Measurements from ENCODE around the gene BBOF1.

DNA sequence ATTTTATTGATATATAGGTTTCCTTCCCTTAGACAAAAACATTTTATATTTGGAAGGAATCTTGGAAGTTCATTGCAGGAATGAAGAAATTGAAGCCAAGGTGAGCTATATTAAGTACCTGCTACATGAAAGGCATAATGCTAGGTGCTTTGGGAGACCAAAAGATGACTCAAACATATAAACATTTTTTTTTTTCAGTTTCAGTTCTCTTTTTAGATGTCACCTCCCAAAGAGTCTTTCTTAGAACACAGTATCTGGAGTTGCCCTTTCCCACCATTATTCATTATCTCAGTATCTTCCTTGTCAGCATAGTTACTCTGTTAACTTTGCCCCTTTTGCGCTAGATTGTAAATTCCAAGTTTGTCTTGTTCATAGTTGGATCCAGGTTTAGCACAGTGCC, 66.7 kb downstream of the BBOF1 start:
- TF ChIP-seq, protein P1, sequence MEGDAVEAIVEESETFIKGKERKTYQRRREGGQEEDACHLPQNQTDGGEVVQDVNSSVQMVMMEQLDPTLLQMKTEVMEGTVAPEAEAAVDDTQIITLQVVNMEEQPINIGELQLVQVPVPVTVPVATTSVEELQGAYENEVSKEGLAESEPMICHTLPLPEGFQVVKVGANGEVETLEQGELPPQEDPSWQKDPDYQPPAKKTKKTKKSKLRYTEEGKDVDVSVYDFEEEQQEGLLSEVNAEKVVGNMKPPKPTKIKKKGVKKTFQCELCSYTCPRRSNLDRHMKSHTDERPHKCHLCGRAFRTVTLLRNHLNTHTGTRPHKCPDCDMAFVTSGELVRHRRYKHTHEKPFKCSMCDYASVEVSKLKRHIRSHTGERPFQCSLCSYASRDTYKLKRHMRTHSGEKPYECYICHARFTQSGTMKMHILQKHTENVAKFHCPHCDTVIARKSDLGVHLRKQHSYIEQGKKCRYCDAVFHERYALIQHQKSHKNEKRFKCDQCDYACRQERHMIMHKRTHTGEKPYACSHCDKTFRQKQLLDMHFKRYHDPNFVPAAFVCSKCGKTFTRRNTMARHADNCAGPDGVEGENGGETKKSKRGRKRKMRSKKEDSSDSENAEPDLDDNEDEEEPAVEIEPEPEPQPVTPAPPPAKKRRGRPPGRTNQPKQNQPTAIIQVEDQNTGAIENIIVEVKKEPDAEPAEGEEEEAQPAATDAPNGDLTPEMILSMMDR (IDR thresholded peaks at IDR 0.05): no peak
- TF ChIP-seq POLR2A (IDR thresholded peaks at IDR 0.05): no peak

Measured in tibial nerve (tissue), 3 donors.